Ectodermal cell (in vitro differentiated cells): Measurements from ENCODE around the gene FHOD3.

Experiments used
- H3K27ac ChIP-seq: 2 replicates; pipeline ENCODE4 v1.7.0; 2013; ENCODE audit warnings: mild to moderate bottlenecking, low read depth, low read length; ENCODE audit not compliant: insufficient read depth, poor library complexity, severe bottlenecking
- H3K27me3 ChIP-seq: 2 replicates; pipeline ENCODE4 v1.7.0; 2013; ENCODE audit warnings: mild to moderate bottlenecking, low read length; ENCODE audit not compliant: insufficient read depth, control insufficient read depth, poor library complexity, severe bottlenecking
- H3K36me3 ChIP-seq: one replicate; pipeline ENCODE4 v1.7.0; 2013; ENCODE audit warnings: low read length; ENCODE audit not compliant: control insufficient read depth, insufficient read depth
- H3K4me1 ChIP-seq: one replicate; pipeline ENCODE4 v1.7.0; 2013; ENCODE audit warnings: low read length; ENCODE audit not compliant: control insufficient read depth, insufficient read depth
- H3K4me3 ChIP-seq: 2 replicates; pipeline ENCODE4 v1.7.0; 2013; ENCODE audit warnings: low read depth, low read length, control low read depth; ENCODE audit not compliant: insufficient read depth
- H3K9me3 ChIP-seq: 2 replicates; pipeline ENCODE4 v1.7.0; 2013; ENCODE audit warnings: mild to moderate bottlenecking, low read length, moderate library complexity; ENCODE audit not compliant: control insufficient read depth
- WGBS, 2 experiments: methylation state at CpG; one replicate each; pipeline ENCODE4 v1.1.7; 2013; ENCODE audit warnings: missing lambda C conversion rate in 2 of 2; 5-methylcytosine and 5-hydroxymethylcytosine counted together

The FHOD3 gene

GRCh38 chr18:36415625-36416024, 118.1 kb downstream of the FHOD3 start:
- Histone ChIP-seq H3K27me3 (no peaks in the 10 kb centered on the region), H3K9me3 (no peaks in the 10 kb centered on the region), H3K4me3 (no peak overlapping the region), H3K36me3 (no peaks in the 10 kb centered on the region), H3K4me1 (peaks cover 4% of the 10 kb centered on the region), H3K27ac (no peak overlapping the region)
- WGBS, 2 experiments: 87 to 95% methylated on average over 1 to 2 of the region's 2 CpGs

GRCh38 chr18:36419188-36419899, 121.8 kb downstream of the FHOD3 start:
- WGBS, 2 experiments: 87 to 93% methylated on average over 3 of the region's 3 CpGs
- Histone ChIP-seq H3K4me1 (peaks cover 4% of the 10 kb centered on the region), H3K36me3 (no peaks in the 10 kb centered on the region), H3K9me3 (no peaks in the 10 kb centered on the region), H3K27me3 (no peaks in the 10 kb centered on the region), H3K4me3 (no peak overlapping the region), H3K27ac (no peak overlapping the region)

GRCh38 chr18:36419900-36420531, 122.5 kb downstream of the FHOD3 start:
- Histone ChIP-seq H3K4me1 (peaks cover 4% of the 10 kb centered on the region), H3K4me3 (no peak overlapping the region), H3K27ac (no peak overlapping the region), H3K27me3 (no peaks in the 10 kb centered on the region), H3K9me3 (no peaks in the 10 kb centered on the region), H3K36me3 (no peaks in the 10 kb centered on the region)
- WGBS, 2 experiments: 95 to 97% methylated on average over 7 of the region's 7 CpGs

- no peak overlapping the region for H3K27ac ChIP-seq
- H3K27me3 ChIP-seq: no peaks in the 10 kb centered on the region
- H3K36me3 ChIP-seq: no peaks in the 10 kb centered on the region
- H3K4me3 ChIP-seq: no peak overlapping the region
- H3K9me3 ChIP-seq: no peaks in the 10 kb centered on the region
- H3K4me1 ChIP-seq: peaks cover 4% of the 10 kb centered on the region
- 92% methylated on average over 1 of the region's 1 CpG for WGBS, 2 experiments
These were observed 123.3 kb downstream of the FHOD3 start for GRCh38 chr18:36420826-36421225.

- Histone ChIP-seq H3K36me3 (no peaks in the 10 kb centered on the region), H3K4me1 (no peaks in the 10 kb centered on the region), H3K27ac (no peak overlapping the region), H3K4me3 (no peak overlapping the region), H3K9me3 (no peaks in the 10 kb centered on the region), H3K27me3 (no peaks in the 10 kb centered on the region)
- 91 to 97% methylated on average over 4 of the region's 4 CpGs for WGBS, 2 experiments
These were observed 127.2 kb downstream of the FHOD3 start for GRCh38 chr18:36424741-36425142.

GRCh38 chr18:36427369-36427768, 129.9 kb downstream of the FHOD3 start:
- WGBS, 2 experiments: 95 to 97% methylated on average over 3 of the region's 3 CpGs
- no peaks in the 10 kb centered on the region for H3K4me1 ChIP-seq
- H3K9me3 ChIP-seq: no peaks in the 10 kb centered on the region
- H3K27ac ChIP-seq: no peak overlapping the region
- no peak overlapping the region for H3K4me3 ChIP-seq
- no peaks in the 10 kb centered on the region for H3K36me3 ChIP-seq
- H3K27me3 ChIP-seq: no peaks in the 10 kb centered on the region

- Histone ChIP-seq H3K9me3 (no peaks in the 10 kb centered on the region), H3K27ac (no peak overlapping the region), H3K4me3 (no peak overlapping the region), H3K27me3 (no peaks in the 10 kb centered on the region), H3K4me1 (no peaks in the 10 kb centered on the region), H3K36me3 (no peaks in the 10 kb centered on the region)
- 97 to 100% methylated on average over 1 to 2 of the region's 2 CpGs for WGBS, 2 experiments
These were observed 130.3 kb downstream of the FHOD3 start for GRCh38 chr18:36427831-36428230.

- Histone ChIP-seq H3K36me3 (no peaks in the 10 kb centered on the region), H3K27ac (no peak overlapping the region), H3K4me3 (no peak overlapping the region), H3K4me1 (no peaks in the 10 kb centered on the region), H3K9me3 (no peaks in the 10 kb centered on the region), H3K27me3 (no peaks in the 10 kb centered on the region)
- 93 to 95% methylated on average over 8 of the region's 8 CpGs for WGBS, 2 experiments
These were observed 131.0 kb downstream of the FHOD3 start for GRCh38 chr18:36428431-36429029.

GRCh38 chr18:36432880-36433555, 135.5 kb downstream of the FHOD3 start:
- Histone ChIP-seq H3K36me3 (no peaks in the 10 kb centered on the region), H3K9me3 (no peaks in the 10 kb centered on the region), H3K27me3 (no peaks in the 10 kb centered on the region), H3K4me1 (no peaks in the 10 kb centered on the region), H3K27ac (no peak overlapping the region), H3K4me3 (no peak overlapping the region)
- WGBS, 2 experiments: 92 to 98% methylated on average over 3 to 4 of the region's 4 CpGs

- Histone ChIP-seq H3K36me3 (no peaks in the 10 kb centered on the region), H3K4me1 (peaks cover 7% of the 10 kb centered on the region), H3K27me3 (no peaks in the 10 kb centered on the region), H3K27ac (no peak overlapping the region), H3K4me3 (no peak overlapping the region), H3K9me3 (no peaks in the 10 kb centered on the region)
- 93 to 96% methylated on average over 5 of the region's 5 CpGs for WGBS, 2 experiments
These were observed 138.9 kb downstream of the FHOD3 start for GRCh38 chr18:36436387-36436786.
